H1 (cell line): ENCODE data around the gene CREB1. TPM values are rescaled to one million over a fixed set of nuclear protein-coding genes. Genes with fewer than 3 reads are reported as not detected.

Experiments
- CTCF ChIP-seq, 3 experiments: IDR thresholded peaks; 1 replicate in 2 of 3; 2 replicates in 1 of 3; pipeline versions ENCODE4 v1.5.1 to v1.6.1; 2011; ENCODE audit warnings: low read length in 3 of 3, mild to moderate bottlenecking in 3 of 3, inconsistent platforms in 2 of 3, low read depth in 1 of 3, moderate library complexity in 1 of 3; ENCODE audit not compliant: insufficient read depth in 1 of 3; ENCODE audit errors: control extremely low read depth in 1 of 3
- POLR2AphosphoS5 ChIP-seq: IDR thresholded peaks from 2 replicates; pipeline ENCODE4 v1.6.1; 2011; ENCODE audit warnings: low read depth, low read length
- SAP30 ChIP-seq: fragments of 300-600 bp; sonication (generic); IDR thresholded peaks from 2 replicates; pipeline ENCODE4 v1.7.1; 2012; ENCODE audit warnings: low read length, moderate library complexity, mild to moderate bottlenecking, inconsistent platforms; ENCODE audit not compliant: insufficient read depth, insufficient replicate concordance
- polyA plus RNA-seq, 7 experiments: library from polyadenylated mRNA; depleted of rRNA in 3 of 7; stranded (reverse) in 5 of 7; unstranded in 2 of 7; fragments of >200 nt in 5 of 7; fragments of 200-250 nt in 2 of 7; gene quantifications; 1 replicate in 5 of 7; 2 replicates in 1 of 7; 4 replicates in 1 of 7; pipeline versions ENCODE4 v1.2.1 to v1.2.3, GENCODE V29; 2011 to 2013; ENCODE audit warnings: missing spikeins in 2 of 7, mixed read lengths in 2 of 7
- total RNA-seq: library from RNA; stranded (reverse); fragmentation: NEBNext Ultra II Directional; extraction: Animal tissue kit (Norgen Biotek cat#: 25700); gene quantifications from 2 replicates; pipeline ENCODE4 v1.2.1, GENCODE V29; 2021

Gene CREB1
- total and polyA plus RNA-seq, 2 of the 8 experiments (the other 6 are each of a cell fraction or from before 2014, with no cell fraction given): 46.3 to 99.0 TPM

- peak; percentile 37 to 45 (median 37); a peak in 3 of 4 replicates for TF ChIP-seq CTCF (IDR thresholded peaks at IDR 0.05; ENCODE audit: control extremely low read depth in 1 of 3, insufficient read depth in 1 of 3, low read depth in 1 of 3, low read length in 3 of 3)
- TF ChIP-seq SAP30: peak; percentile 87
- peak; percentile 67 for TF ChIP-seq POLR2AphosphoS5
Measured at GRCh38 chr2:207625014-207625907, 95.5 kb downstream of the CREB1 start, which contains the start of gene METTL21A (continued).
